HepG2 (cell line): ENCODE measurements around the gene ELP2.

Source experiments
- CREB1 ChIP-seq, 2 experiments: fragments of 450-650 bp in 1 of 2; IDR thresholded peaks; 2 replicates each; pipeline ENCODE4 v1.6.1; 2016 to 2017; ENCODE audit warnings: control low read depth in 1 of 2, mild to moderate bottlenecking in 1 of 2, missing compliant biosample characterization in 1 of 2, missing genetic modification characterization in 1 of 2
- CREM ChIP-seq, 2 experiments: sonication (generic) in 1 of 2; formaldehyde crosslinking in 1 of 2; IDR thresholded peaks; 2 replicates each; pipeline versions ENCODE4 v1.4.0 to v1.6.1; 2016 to 2020; ENCODE audit warnings: antibody characterized with exemption in 1 of 2, mild to moderate bottlenecking in 1 of 2, missing genetic modification reagents in 1 of 2
- DZIP1 ChIP-seq: sonication (generic); formaldehyde crosslinking; IDR thresholded peaks from 2 replicates; pipeline ENCODE4 v1.5.0; 2020; ENCODE audit warnings: mild to moderate bottlenecking, missing genetic modification reagents
- EP300 ChIP-seq, 3 experiments: sonication (generic) in 1 of 3; formaldehyde crosslinking in 1 of 3; IDR thresholded peaks; 2 replicates each; pipeline versions ENCODE4 v1.5.1 to v1.6.1; 2011 to 2020; ENCODE audit warnings: low read depth in 2 of 3, low read length in 2 of 3, borderline replicate concordance in 1 of 3, improper control_type of control experiment in 1 of 3, mild to moderate bottlenecking in 1 of 3, missing genetic modification reagents in 1 of 3, moderate library complexity in 1 of 3
- PBX3 ChIP-seq: sonication (generic); formaldehyde crosslinking; IDR thresholded peaks from 2 replicates; pipeline ENCODE4 v1.8.1; 2023; ENCODE audit warnings: missing genetic modification reagents, inconsistent platforms, borderline replicate concordance
- POLR2A ChIP-seq, 2 experiments: IDR thresholded peaks; 2 replicates each; pipeline ENCODE4 v1.6.1; 2011; ENCODE audit warnings: low read depth in 2 of 2, low read length in 2 of 2, mild to moderate bottlenecking in 1 of 2, moderate library complexity in 1 of 2; ENCODE audit not compliant: insufficient read depth in 1 of 2

GRCh38 chr18:36149514-36150289, 20.0 kb downstream of the ELP2 start:
- TF ChIP-seq PBX3 (CRISPR knock-in tag) (no peak), EP300 (IDR thresholded peaks at IDR 0.05; ENCODE audit: low read depth in 2 of 2, low read length in 2 of 2) (no peak), EP300 (CRISPR knock-in tag; IDR thresholded peaks at IDR 0.05; ENCODE audit: borderline replicate concordance) (no peak), CREB1 (IDR thresholded peaks at IDR 0.05) (no peak), CREB1 (CRISPR knock-in tag; IDR thresholded peaks at IDR 0.05) (no peak), POLR2A (IDR thresholded peaks at IDR 0.05; ENCODE audit: insufficient read depth in 1 of 2, low read depth in 2 of 2, low read length in 2 of 2) (no peak), DZIP1 (no peak), CREM (IDR thresholded peaks at IDR 0.05) (no peak), CREM (CRISPR knock-in tag; IDR thresholded peaks at IDR 0.05) (no peak)
